NT2/D1 (cell line): ENCODE results near the gene OR6T1.

Experiments used
- DNase-seq: peaks from one replicate; pipeline ENCODE4 v3.0.0-alpha.2; 2011; ENCODE audit warnings: low read depth, low spot score
- H3K27me3 ChIP-seq: 2 replicates; pipeline ENCODE4 v1.6.0; 2011; ENCODE audit warnings: mild to moderate bottlenecking; ENCODE audit not compliant: insufficient read length, insufficient read depth
- H3K36me3 ChIP-seq: 2 replicates; pipeline ENCODE4 v1.6.1; 2011; ENCODE audit warnings: mild to moderate bottlenecking, low read length, mixed read lengths; ENCODE audit not compliant: insufficient read depth, insufficient read length
- H3K4me1 ChIP-seq: 2 replicates; pipeline ENCODE4 v1.5.1; 2011; ENCODE audit not compliant: insufficient read depth, insufficient read length
- H3K4me3 ChIP-seq: 2 replicates; pipeline ENCODE4 v1.5.1; 2011; ENCODE audit warnings: low read depth; ENCODE audit not compliant: insufficient read length
- H3K9ac ChIP-seq: 2 replicates; pipeline ENCODE4 v1.6.0; 2011; ENCODE audit warnings: low read depth; ENCODE audit not compliant: insufficient read length
- H3K9me3 ChIP-seq: 2 replicates; pipeline ENCODE4 v1.5.1; 2011; ENCODE audit warnings: mild to moderate bottlenecking, low read length; ENCODE audit not compliant: insufficient read depth
- SUZ12 ChIP-seq: IDR thresholded peaks from 2 replicates; pipeline ENCODE4 v1.6.1; 2011; ENCODE audit not compliant: insufficient read length, insufficient read depth; ENCODE audit errors: extremely low read depth
- YY1 ChIP-seq: IDR thresholded peaks from 2 replicates; pipeline ENCODE4 v1.6.1; 2011; ENCODE audit not compliant: insufficient read length, insufficient read depth
- ZNF274 ChIP-seq: IDR thresholded peaks from 2 replicates; pipeline ENCODE4 v1.6.1; 2011; ENCODE audit warnings: mild to moderate bottlenecking, low read depth, low read length

The OR6T1 gene

DNA sequence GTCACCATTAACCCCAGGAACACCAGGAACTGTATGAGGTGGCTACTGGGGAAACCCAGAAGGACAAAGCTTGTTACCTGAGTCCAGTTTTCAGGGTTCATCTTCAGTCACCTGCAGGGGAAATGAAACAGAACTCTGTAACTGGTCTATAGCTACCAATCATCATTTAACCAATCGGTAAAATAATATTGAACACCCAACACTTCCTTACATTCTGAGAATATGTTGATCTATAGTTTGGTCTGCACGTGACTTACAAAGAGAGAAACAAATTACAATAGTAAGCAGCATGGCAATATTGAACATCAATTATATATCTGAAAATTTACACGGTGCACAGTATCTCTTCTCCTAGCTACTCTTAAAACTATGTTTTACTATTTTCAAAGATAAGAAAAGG lies at the start of gene OR6T1:
TSS of gene OR6T1 (minus strand) at position 101 of the 400 bp plus-strand sequence. CDS start at position 101, 0 bp downstream.
- no peak within 1 kb of the TSS for H3K9ac ChIP-seq
- H3K27me3 ChIP-seq, result no peaks in the 10 kb centered on the region
- H3K4me3 ChIP-seq, result no peak within 1 kb of the TSS
- H3K9me3 ChIP-seq, result no peaks in the 10 kb centered on the region
- TF ChIP-seq YY1, result no peak
- TF ChIP-seq ZNF274, result no peak
- no peak for TF ChIP-seq SUZ12
- H3K36me3 ChIP-seq, result no peaks in the 10 kb centered on the region
- no peak for DNase-seq
- no peaks in the 10 kb centered on the region for H3K4me1 ChIP-seq

DNA sequence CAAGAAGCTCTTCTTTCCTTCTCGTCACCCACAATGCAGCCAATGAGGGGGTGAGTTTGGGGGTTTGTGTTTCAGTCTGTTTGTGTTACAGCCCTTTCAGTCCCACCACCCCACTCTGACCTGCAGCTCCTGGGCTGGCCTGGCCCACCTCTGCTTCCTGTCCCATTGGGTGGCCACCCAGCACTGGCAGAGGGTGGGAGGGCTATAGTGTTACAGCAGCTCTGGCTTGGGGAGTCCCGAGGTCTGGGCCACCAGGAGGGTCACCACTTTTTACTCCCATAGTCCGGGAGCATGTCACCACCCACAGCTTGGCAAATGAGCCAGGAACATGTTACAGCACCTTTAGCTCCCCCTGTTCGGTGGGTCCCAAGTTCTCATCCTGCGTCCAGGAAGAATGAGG lies 35.7 kb upstream of the OR6T1 start:
- H3K4me3 ChIP-seq, result no peak overlapping the region
- no peak for DNase-seq
- H3K9ac ChIP-seq, result no peak overlapping the region
- TF ChIP-seq ZNF274 (no peak), YY1 (no peak)
- H3K9me3 ChIP-seq, result no peaks in the 10 kb centered on the region
- H3K4me1 ChIP-seq, result no peaks in the 10 kb centered on the region
- no peaks in the 10 kb centered on the region for H3K27me3 ChIP-seq
- no peaks in the 10 kb centered on the region for H3K36me3 ChIP-seq

DNA sequence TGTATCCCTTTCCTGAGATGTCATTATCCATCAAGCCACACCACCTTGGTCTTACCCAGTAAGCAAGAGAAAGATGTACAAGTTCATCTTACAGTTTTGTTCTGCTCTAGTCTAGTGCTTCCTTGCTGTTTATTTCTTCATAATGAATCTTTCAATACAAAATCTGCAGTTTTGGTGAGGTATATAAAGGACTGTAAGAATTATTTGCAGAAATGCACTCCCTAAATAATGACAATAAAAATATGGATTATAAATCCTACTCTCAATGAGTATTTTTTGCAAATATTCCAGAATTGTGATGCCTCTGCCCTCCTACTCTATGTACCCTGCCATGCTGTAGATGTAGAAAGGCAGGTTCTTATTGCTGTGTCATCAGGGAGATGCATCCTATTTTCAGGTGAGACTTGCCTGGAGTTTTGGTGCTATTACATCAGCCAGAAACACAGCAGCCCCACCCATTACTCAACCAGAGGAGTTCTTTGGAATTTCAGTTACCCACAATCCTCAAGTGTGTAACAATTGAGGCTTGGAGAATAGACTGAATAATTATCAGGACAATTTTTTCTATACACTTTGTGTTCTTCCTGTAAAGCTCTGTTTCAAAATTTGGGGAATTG lies 34.2 kb upstream of the OR6T1 start, which contains the start of gene OR10S1:
TSS of gene OR10S1 (minus strand) at position 51 of the 617 bp plus-strand sequence. CDS start 117 bp downstream, outside the sequence.
- H3K4me3 ChIP-seq, result no peak within 1 kb of the TSS
- DNase-seq, result no peak

GRCh38 chr11:123976770-123977560 lies 33.3 kb upstream of the OR6T1 start:
- Histone ChIP-seq H3K4me1 (no peaks in the 10 kb centered on the region), H3K9me3 (no peaks in the 10 kb centered on the region), H3K27me3 (no peaks in the 10 kb centered on the region), H3K4me3 (no peak overlapping the region), H3K9ac (no peak overlapping the region), H3K36me3 (no peaks in the 10 kb centered on the region)
- TF ChIP-seq SUZ12 (no peak), ZNF274 (no peak), YY1 (no peak)
- no peak for DNase-seq

More for the DNA sequence above, 34.2 kb upstream of the OR6T1 start, which contains the start of gene OR10S1:
- Histone ChIP-seq H3K36me3 (no peaks in the 10 kb centered on the region), H3K9me3 (no peaks in the 10 kb centered on the region), H3K4me1 (no peaks in the 10 kb centered on the region), H3K27me3 (no peaks in the 10 kb centered on the region), H3K9ac (no peak within 1 kb of the TSS)
- TF ChIP-seq YY1 (no peak), SUZ12 (no peak)

GRCh38 chr11:123973816-123974215 lies 30.2 kb upstream of the OR6T1 start:
- DNase-seq, result no peak
- no peaks in the 10 kb centered on the region for H3K36me3 ChIP-seq
- no peaks in the 10 kb centered on the region for H3K9me3 ChIP-seq
- H3K4me1 ChIP-seq, result no peaks in the 10 kb centered on the region
- no peak for TF ChIP-seq YY1
- TF ChIP-seq ZNF274, result no peak
- no peak for TF ChIP-seq SUZ12
- no peak overlapping the region for H3K9ac ChIP-seq
- no peaks in the 10 kb centered on the region for H3K27me3 ChIP-seq
- no peak overlapping the region for H3K4me3 ChIP-seq

- no peak for TF ChIP-seq ZNF274
- DNase-seq, result no peak
- Histone ChIP-seq H3K4me1 (no peaks in the 10 kb centered on the region), H3K4me3 (no peak overlapping the region), H3K27me3 (no peaks in the 10 kb centered on the region), H3K36me3 (no peaks in the 10 kb centered on the region), H3K9ac (no peak overlapping the region), H3K9me3 (no peaks in the 10 kb centered on the region)
These were observed 13.1 kb upstream of the OR6T1 start for GRCh38 chr11:123956752-123957151.

DNA sequence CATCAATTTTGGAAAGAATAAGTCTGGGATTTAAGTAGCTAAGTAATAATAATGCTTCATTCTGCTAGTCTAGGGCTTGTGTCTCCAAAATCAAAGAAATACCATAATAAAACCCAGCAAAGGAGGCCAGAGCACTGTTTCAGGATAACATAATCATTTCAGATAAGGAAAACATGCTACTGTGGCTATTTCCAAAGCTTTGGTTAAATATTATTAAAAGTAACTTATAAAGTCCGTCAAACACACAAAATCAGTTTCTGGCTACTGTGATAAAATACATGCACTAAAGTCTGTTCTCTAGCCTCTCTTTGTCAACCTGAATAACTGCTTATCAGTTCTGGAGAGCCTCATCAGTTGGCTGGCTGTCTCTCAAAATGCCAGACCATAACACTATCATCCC lies 1.5 kb upstream of the OR6T1 start:
- Histone ChIP-seq H3K36me3 (no peaks in the 10 kb centered on the region), H3K27me3 (no peaks in the 10 kb centered on the region)
- DNase-seq, result no peak

More for the DNA sequence above, 1.5 kb upstream of the OR6T1 start:
- no peak overlapping the region for H3K9ac ChIP-seq
- no peaks in the 10 kb centered on the region for H3K4me1 ChIP-seq
- H3K4me3 ChIP-seq, result no peak overlapping the region
- H3K9me3 ChIP-seq, result no peaks in the 10 kb centered on the region
- TF ChIP-seq SUZ12 (no peak), ZNF274 (no peak), YY1 (no peak)
